IMR-90 (cell line): ENCODE data around the gene TSHZ3. TPM values are rescaled to one million over a fixed set of nuclear protein-coding genes. Genes with fewer than 3 reads are reported as not detected.

ENCODE experiments used
- ATAC-seq: fragments of 200-7000 bp; cut with Tn5 transposase; 2 replicates; pipeline ENCODE4 v1.9.1; 2020; ENCODE audit warnings: low read depth, mild to moderate bottlenecking, moderate library complexity
- BruUV-seq: library from RNA; stranded (reverse); fragments of 400-500 nt; replicated peaks from 2 replicates; lab custom pipeline; 2021; lab: Mats Ljungman, UMichigan
- CTCF ChIA-PET: fragments of 300-600 bp; formaldehyde crosslinking; extraction: SDS; loops from one replicate; lab custom pipeline; 2021; ENCODE audit warnings: antibody characterized with exemption; lab: Yijun Ruan, JAX
- POLR2A ChIA-PET: fragments of 300-600 bp; sonication (Branson Sonifier 250); formaldehyde crosslinking; loops from one replicate; lab custom pipeline; 2022; ENCODE audit warnings: antibody characterized with exemption; ENCODE audit not compliant: unreplicated experiment; lab: Charles Lee
- DNase-seq: peaks from one replicate; pipeline ENCODE4 v3.0.0; 2013
- H2AFZ ChIP-seq: replicated peaks from 2 replicates; pipeline ENCODE3; 2013; ENCODE audit warnings: low read length, mild to moderate bottlenecking; ENCODE audit not compliant: poor library complexity
- H2AK5ac ChIP-seq: 2 replicates; pipeline ENCODE4 v1.6.1; 2013; ENCODE audit warnings: low read depth, low read length, inconsistent platforms
- H2AK9ac ChIP-seq: replicated peaks from 2 replicates; pipeline ENCODE3; 2013; ENCODE audit warnings: mild to moderate bottlenecking, low read depth, low read length, moderate library complexity; ENCODE audit not compliant: poor library complexity
- H2BK120ac ChIP-seq: 2 replicates; pipeline ENCODE4 v1.6.1; 2013; ENCODE audit warnings: low read depth, low read length, inconsistent platforms
- H2BK15ac ChIP-seq: 3 replicates; pipeline ENCODE4 v1.6.1; 2013; ENCODE audit warnings: low read depth, low read length, inconsistent platforms
- H2BK20ac ChIP-seq: 2 replicates; pipeline ENCODE4 v1.6.1; 2013; ENCODE audit warnings: low read depth, mild to moderate bottlenecking, inconsistent platforms, low read length, moderate library complexity
- H2BK5ac ChIP-seq: 2 replicates; pipeline ENCODE4 v1.6.1; 2013; ENCODE audit warnings: mild to moderate bottlenecking, low read depth, low read length, inconsistent platforms; ENCODE audit not compliant: poor library complexity, severe bottlenecking
- H3K14ac ChIP-seq: replicated peaks from 2 replicates; pipeline ENCODE4 v1.6.1; 2013; ENCODE audit warnings: low read depth, low read length, inconsistent platforms
- H3K18ac ChIP-seq: 2 replicates; pipeline ENCODE4 v1.6.1; 2013; ENCODE audit warnings: low read depth, low read length, control low read depth
- H3K23ac ChIP-seq: 2 replicates; pipeline ENCODE4 v1.6.1; 2013; ENCODE audit warnings: low read depth, low read length, inconsistent platforms
- H3K27ac ChIP-seq: 2 replicates; pipeline ENCODE4 v1.5.1; 2013; ENCODE audit warnings: mild to moderate bottlenecking, control low read depth, low read length; ENCODE audit not compliant: insufficient read depth
- H3K27me3 ChIP-seq: 2 replicates; pipeline ENCODE4 v1.6.1; 2013; ENCODE audit warnings: low read length; ENCODE audit not compliant: control insufficient read depth, insufficient read depth
- H3K36me3 ChIP-seq: 2 replicates; pipeline ENCODE4 v1.6.1; 2013; ENCODE audit warnings: low read length, mixed read lengths; ENCODE audit not compliant: control insufficient read depth, insufficient read depth
- H3K4ac ChIP-seq: 2 replicates; pipeline ENCODE4 v1.6.1; 2013; ENCODE audit warnings: low read depth, low read length, inconsistent platforms
- H3K4me1 ChIP-seq: 2 replicates; pipeline ENCODE4 v1.6.1; 2013; ENCODE audit warnings: low read length, mixed read lengths; ENCODE audit not compliant: control insufficient read depth, insufficient read depth
- H3K4me2 ChIP-seq: 2 replicates; pipeline ENCODE4 v1.6.1; 2013; ENCODE audit warnings: low read depth, mild to moderate bottlenecking, control low read depth, low read length, moderate library complexity
- H3K4me3 ChIP-seq: 2 replicates; pipeline ENCODE4 v1.5.1; 2013; ENCODE audit warnings: low read depth, mild to moderate bottlenecking, control low read depth, low read length, moderate library complexity; ENCODE audit not compliant: insufficient read depth
- H3K56ac ChIP-seq: 2 replicates; pipeline ENCODE4 v1.6.1; 2013; ENCODE audit warnings: low read length, inconsistent platforms; ENCODE audit not compliant: insufficient read depth; ENCODE audit errors: extremely low read depth
- H3K79me1 ChIP-seq, 2 experiments: 2 replicates each; pipeline ENCODE4 v1.6.1; 2013; ENCODE audit warnings: low read length in 2 of 2, inconsistent platforms in 1 of 2, low read depth in 1 of 2
- H3K9ac ChIP-seq: 2 replicates; pipeline ENCODE4 v1.6.1; 2013; ENCODE audit warnings: low read depth, low read length, control low read depth
- H3K9me1 ChIP-seq: 2 replicates; pipeline ENCODE4 v1.6.1; 2013; ENCODE audit warnings: low read length, inconsistent platforms; ENCODE audit not compliant: insufficient read depth
- H3K9me3 ChIP-seq: 2 replicates; pipeline ENCODE4 v1.6.1; 2013; ENCODE audit warnings: low read length; ENCODE audit not compliant: control insufficient read depth, insufficient read depth
- H4K20me1 ChIP-seq: 2 replicates; pipeline ENCODE4 v1.6.1; 2013; ENCODE audit warnings: low read length, inconsistent platforms; ENCODE audit not compliant: insufficient read depth
- H4K5ac ChIP-seq: 2 replicates; pipeline ENCODE4 v1.6.1; 2013; ENCODE audit warnings: mild to moderate bottlenecking, low read depth, low read length, control low read depth
- H4K8ac ChIP-seq, 2 experiments: 2 replicates each; pipeline ENCODE4 v1.6.1; 2013; ENCODE audit warnings: low read depth in 2 of 2, low read length in 2 of 2, control low read depth in 1 of 2, inconsistent platforms in 1 of 2
- H4K91ac ChIP-seq: 2 replicates; pipeline ENCODE4 v1.6.1; 2013; ENCODE audit warnings: low read depth, low read length, inconsistent platforms; ENCODE audit not compliant: insufficient read depth
- BHLHE40 ChIP-seq: fragments of 150-350 bp; IDR thresholded peaks from 2 replicates; pipeline ENCODE4 v1.6.1; 2016; ENCODE audit warnings: mild to moderate bottlenecking, low read depth, low read length
- CEBPB ChIP-seq: IDR thresholded peaks from 2 replicates; pipeline ENCODE4 v1.6.1; 2012; ENCODE audit warnings: low read depth, low read length, improper control_type of control experiment
- CHD1 ChIP-seq: IDR thresholded peaks from 2 replicates; pipeline ENCODE4 v1.6.1; 2012; ENCODE audit warnings: low read depth, low read length, improper control_type of control experiment
- MAFK ChIP-seq: IDR thresholded peaks from 2 replicates; pipeline ENCODE4 v1.6.1; 2012; ENCODE audit warnings: low read depth, low read length, improper control_type of control experiment
- MAZ ChIP-seq: IDR thresholded peaks from 2 replicates; pipeline ENCODE4 v1.6.1; 2012; ENCODE audit warnings: low read depth, mild to moderate bottlenecking, low read length, improper control_type of control experiment, moderate library complexity, borderline replicate concordance
- MXI1 ChIP-seq: IDR thresholded peaks from 2 replicates; pipeline ENCODE4 v1.6.1; 2012; ENCODE audit warnings: low read depth, mild to moderate bottlenecking, low read length, moderate library complexity, borderline replicate concordance
- NFE2L2 ChIP-seq: fragments of 150-350 bp; IDR thresholded peaks from 2 replicates; pipeline ENCODE4 v1.6.1; 2016; ENCODE audit warnings: low read depth, mild to moderate bottlenecking, low read length
- POLR2A ChIP-seq: IDR thresholded peaks from 2 replicates; pipeline ENCODE4 v1.6.1; 2012; ENCODE audit warnings: mild to moderate bottlenecking, low read depth, low read length
- RAD21 ChIP-seq: IDR thresholded peaks from 2 replicates; pipeline ENCODE4 v1.6.1; 2012; ENCODE audit warnings: low read length, improper control_type of control experiment
- RCOR1 ChIP-seq: IDR thresholded peaks from 2 replicates; pipeline ENCODE4 v1.6.1; 2012; ENCODE audit warnings: mild to moderate bottlenecking, low read length, improper control_type of control experiment; ENCODE audit not compliant: insufficient replicate concordance
- RFX5 ChIP-seq: IDR thresholded peaks from 2 replicates; pipeline ENCODE4 v1.8.0; 2012; ENCODE audit warnings: low read depth, mild to moderate bottlenecking, low read length, moderate library complexity
- SMC3 ChIP-seq: fragments of 150-350 bp; IDR thresholded peaks from 2 replicates; pipeline ENCODE4 v1.6.1; 2016; ENCODE audit warnings: low read depth, mild to moderate bottlenecking, antibody characterized with exemption, low read length, moderate library complexity
- WGBS, 2 experiments: methylation state at CpG; one replicate each; pipeline versions ENCODE4 v1.1.5 to v1.1.7; 2013; ENCODE audit warnings: missing lambda C conversion rate in 2 of 2; ENCODE audit not compliant: insufficient read length in 1 of 2; ENCODE audit errors: extremely low coverage in 2 of 2; 5-methylcytosine and 5-hydroxymethylcytosine counted together
- dilution Hi-C: fragments of 300-500 bp; cut with HindIII; formaldehyde crosslinking; loops from one replicate; pipeline ENCODE4 v1.14.3; 2018; ENCODE audit warnings: low sequenced_read_pairs; ENCODE audit not compliant: unreplicated experiment
- in situ Hi-C: fragments of 300-500 bp; cut with MboI; formaldehyde crosslinking; loops from 3 replicates; pipeline ENCODE4 v1.14.3; 2019; ENCODE audit warnings: low sequenced_read_pairs, inconsistent platforms, mixed read lengths
- intact Hi-C: fragments of 100-400 bp; cut with micrococcal nuclease; formaldehyde crosslinking; loops from 2 replicates; pipeline ENCODE4 v1.10.0; 2022
- polyA plus RNA-seq, 3 experiments: library from polyadenylated mRNA; depleted of rRNA; stranded (reverse); fragments of >200 nt; gene quantifications; 2 replicates each; pipeline ENCODE4 v1.2.3, GENCODE V29; 2012; ENCODE audit warnings: low replicate concordance in 1 of 3
- total RNA-seq: library from RNA; depleted of rRNA; stranded (reverse); fragments of >200 nt; gene quantifications from 2 replicates; pipeline ENCODE4 v1.2.3, GENCODE V29; 2012
- TF ChIP-seq, protein P1 (sequence below): fragments of 150-350 bp; IDR thresholded peaks from 2 replicates; pipeline ENCODE4 v1.6.1; 2017; ENCODE audit warnings: mild to moderate bottlenecking, antibody characterized with exemption, low read length, low read depth
- TF ChIP-seq, protein P2 (sequence below): conservative IDR thresholded peaks from 2 replicates; pipeline ENCODE4 v1.5.1; 2012; ENCODE audit warnings: mild to moderate bottlenecking, low read depth, low read length, improper control_type of control experiment
- TF ChIP-seq, protein P3 (sequence below): fragments of 150-350 bp; IDR thresholded peaks from 2 replicates; pipeline ENCODE4 v1.6.1; 2016; ENCODE audit warnings: low read depth, mild to moderate bottlenecking, low read length, moderate library complexity, borderline replicate concordance

TSHZ3 gene
- total and polyA plus RNA-seq, 2 of the 4 experiments (the other 2 are of a cell fraction): 8.1 to 13.0 TPM

DNA sequence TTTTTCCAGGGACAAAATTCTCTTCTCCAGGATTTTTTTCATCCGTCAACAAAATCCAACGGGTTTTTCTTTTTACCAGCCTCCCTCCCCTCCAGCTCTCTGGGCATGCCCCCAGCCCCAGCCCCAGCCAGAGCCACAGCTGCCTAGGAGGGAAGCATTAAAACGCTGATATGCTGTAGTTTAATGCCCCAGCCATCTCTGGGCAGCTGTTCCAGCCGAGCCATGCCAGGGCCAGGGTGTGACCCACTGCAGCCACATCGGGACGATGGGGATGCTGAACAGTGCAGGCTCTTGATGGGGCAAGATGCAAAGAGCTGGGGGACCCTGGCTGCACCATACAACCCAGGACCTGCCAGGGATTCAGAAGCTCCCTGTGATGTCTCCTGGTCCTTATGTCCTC, 32.1 kb downstream of the TSHZ3 start:
- H2BK20ac ChIP-seq: no peak overlapping the region
- peaks cover 28% of the 10 kb centered on the region for H3K9me1 ChIP-seq
- dilution Hi-C loops: no loop called here
- no peak overlapping the region for H2AK9ac ChIP-seq
- H4K20me1 ChIP-seq: peaks cover 44% of the 10 kb centered on the region
- H3K4ac ChIP-seq: peak overlapping the region; percentile 55
- ATAC-seq (peak; percentile 19; the same call in 1 of the 2 replicates), DNase-seq (no peak)
- H3K4me1 ChIP-seq: peaks cover 21% of the 10 kb centered on the region
- H3K4me3 ChIP-seq: no peak overlapping the region
- H3K4me2 ChIP-seq: peak overlapping the region; percentile 7; the same call in 1 of the 2 replicates
- H2BK15ac ChIP-seq: no peak overlapping the region
- peak overlapping the region; percentile 12; the same call in 1 of the 2 replicates for H3K9ac ChIP-seq
- peak overlapping the region; percentile 43 for H2BK5ac ChIP-seq
- H3K14ac ChIP-seq: peak overlapping the region; percentile 43
- H3K27ac ChIP-seq: peak overlapping the region; percentile 53
- CTCF ChIA-PET: interaction anchor here (0.6 kb wide), 1 partner anchor 457 kb away, joined by 3 read pairs; no protein-coding TSS in a partner anchor
- H4K5ac ChIP-seq: peak overlapping the region; percentile 9; the same call in 1 of the 2 replicates
- intact Hi-C loops: loop anchor here (5.0 kb wide), 1 partner anchor 205 kb away; no protein-coding TSS in a partner anchor
- in situ Hi-C loops: no loop called here
- H2AK5ac ChIP-seq: peak overlapping the region; percentile 70
- H3K18ac ChIP-seq: peak overlapping the region; percentile 7; the same call in 1 of the 2 replicates
- 40% methylated on average over 1 of the region's 6 CpGs; no CpG with 5 or more reads in 1 of the 2 experiments for WGBS, 2 experiments
- no peaks in the 10 kb centered on the region for H3K9me3 ChIP-seq
- H3K56ac ChIP-seq: no peak overlapping the region
- H2BK120ac ChIP-seq: no peak overlapping the region; the same call in 1 of the 2 replicates
- peaks cover 43 to 91% of the 10 kb centered on the region in 2 experiments for H3K79me1 ChIP-seq
- BruUV-seq: no TSS peak
- peak overlapping the region; percentile 20; the same call in 1 of the 2 replicates for H4K91ac ChIP-seq
- H3K36me3 ChIP-seq: peaks cover 15% of the 10 kb centered on the region
- H3K27me3 ChIP-seq: no peaks in the 10 kb centered on the region
- no peak overlapping the region for H2AFZ ChIP-seq
- H4K8ac ChIP-seq: peak overlapping the region; percentile 55 to 85; a peak in 3 of 4 replicates
- 0 out of 2 replicates have a peak overlapping the region, but pooled peaks have one; percentile 81 for H3K23ac ChIP-seq
- POLR2A ChIA-PET: interaction anchor here (0.5 kb wide), 1 partner anchor 30 kb away, joined by 8 read pairs; no protein-coding TSS in a partner anchor
- TF ChIP-seq SMC3: no peak
- TF ChIP-seq NFE2L2: no peak
- TF ChIP-seq, protein P1, sequence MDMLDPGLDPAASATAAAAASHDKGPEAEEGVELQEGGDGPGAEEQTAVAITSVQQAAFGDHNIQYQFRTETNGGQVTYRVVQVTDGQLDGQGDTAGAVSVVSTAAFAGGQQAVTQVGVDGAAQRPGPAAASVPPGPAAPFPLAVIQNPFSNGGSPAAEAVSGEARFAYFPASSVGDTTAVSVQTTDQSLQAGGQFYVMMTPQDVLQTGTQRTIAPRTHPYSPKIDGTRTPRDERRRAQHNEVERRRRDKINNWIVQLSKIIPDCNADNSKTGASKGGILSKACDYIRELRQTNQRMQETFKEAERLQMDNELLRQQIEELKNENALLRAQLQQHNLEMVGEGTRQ: no peak
- no peak for TF ChIP-seq RCOR1
- TF ChIP-seq MAFK: no peak
- TF ChIP-seq MXI1: no peak
- no peak for TF ChIP-seq BHLHE40
- no peak for TF ChIP-seq CEBPB
- TF ChIP-seq, protein P2, sequence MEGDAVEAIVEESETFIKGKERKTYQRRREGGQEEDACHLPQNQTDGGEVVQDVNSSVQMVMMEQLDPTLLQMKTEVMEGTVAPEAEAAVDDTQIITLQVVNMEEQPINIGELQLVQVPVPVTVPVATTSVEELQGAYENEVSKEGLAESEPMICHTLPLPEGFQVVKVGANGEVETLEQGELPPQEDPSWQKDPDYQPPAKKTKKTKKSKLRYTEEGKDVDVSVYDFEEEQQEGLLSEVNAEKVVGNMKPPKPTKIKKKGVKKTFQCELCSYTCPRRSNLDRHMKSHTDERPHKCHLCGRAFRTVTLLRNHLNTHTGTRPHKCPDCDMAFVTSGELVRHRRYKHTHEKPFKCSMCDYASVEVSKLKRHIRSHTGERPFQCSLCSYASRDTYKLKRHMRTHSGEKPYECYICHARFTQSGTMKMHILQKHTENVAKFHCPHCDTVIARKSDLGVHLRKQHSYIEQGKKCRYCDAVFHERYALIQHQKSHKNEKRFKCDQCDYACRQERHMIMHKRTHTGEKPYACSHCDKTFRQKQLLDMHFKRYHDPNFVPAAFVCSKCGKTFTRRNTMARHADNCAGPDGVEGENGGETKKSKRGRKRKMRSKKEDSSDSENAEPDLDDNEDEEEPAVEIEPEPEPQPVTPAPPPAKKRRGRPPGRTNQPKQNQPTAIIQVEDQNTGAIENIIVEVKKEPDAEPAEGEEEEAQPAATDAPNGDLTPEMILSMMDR: no peak
- no peak for TF ChIP-seq CHD1
- TF ChIP-seq RFX5: no peak
- TF ChIP-seq POLR2A: no peak
- no peak for TF ChIP-seq MAZ
- TF ChIP-seq RAD21: no peak
- TF ChIP-seq, protein P3, sequence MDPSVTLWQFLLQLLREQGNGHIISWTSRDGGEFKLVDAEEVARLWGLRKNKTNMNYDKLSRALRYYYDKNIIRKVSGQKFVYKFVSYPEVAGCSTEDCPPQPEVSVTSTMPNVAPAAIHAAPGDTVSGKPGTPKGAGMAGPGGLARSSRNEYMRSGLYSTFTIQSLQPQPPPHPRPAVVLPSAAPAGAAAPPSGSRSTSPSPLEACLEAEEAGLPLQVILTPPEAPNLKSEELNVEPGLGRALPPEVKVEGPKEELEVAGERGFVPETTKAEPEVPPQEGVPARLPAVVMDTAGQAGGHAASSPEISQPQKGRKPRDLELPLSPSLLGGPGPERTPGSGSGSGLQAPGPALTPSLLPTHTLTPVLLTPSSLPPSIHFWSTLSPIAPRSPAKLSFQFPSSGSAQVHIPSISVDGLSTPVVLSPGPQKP: no peak
